Left forelimb (tissue), 1 donor: ENCODE data around the gene KCNT2.
"Not testable (repeated sequence)": the region's sequence is repeated elsewhere in the genome, so short reads cannot be mapped to it uniquely, and the experiment has no call there.

Source experiments
- DNase-seq: peaks from one replicate; pipeline ENCODE4 v3.0.0-alpha.2; 2018; ENCODE audit warnings: low spot score

Gene KCNT2

DNA sequence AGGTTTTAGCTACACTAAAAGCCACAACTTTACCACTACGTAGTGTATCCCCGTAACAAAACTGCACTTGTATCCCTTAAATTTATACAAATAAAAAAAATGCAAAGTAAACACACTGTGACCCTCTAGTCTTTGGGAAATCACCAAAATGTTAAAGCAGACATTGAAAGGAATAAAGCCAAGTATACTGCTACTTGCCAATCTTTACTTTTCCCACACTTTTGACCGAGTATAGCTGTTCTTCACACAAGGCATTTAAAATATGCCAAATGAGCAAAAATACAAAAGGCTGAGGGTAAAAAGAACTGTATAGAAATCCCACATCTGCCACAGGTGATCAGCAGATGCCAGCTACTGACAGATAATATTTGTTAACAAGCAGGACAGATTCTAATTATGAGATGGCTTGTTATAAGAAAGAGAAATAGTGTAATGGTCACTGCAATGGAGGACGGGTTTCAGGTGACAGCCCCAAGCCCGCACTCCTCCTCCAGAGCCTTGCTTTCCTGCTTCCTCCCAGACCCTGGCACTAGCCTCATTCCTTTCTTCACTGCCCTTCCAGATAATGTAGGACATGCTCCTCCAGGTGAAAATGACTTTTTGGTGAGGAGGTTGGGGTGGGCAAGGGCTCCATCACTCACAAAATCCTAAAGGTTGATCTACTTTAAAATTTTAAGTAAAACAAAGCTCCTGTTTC, 18.1 kb downstream of the KCNT2 start:
- DNase-seq: no peak

DNA sequence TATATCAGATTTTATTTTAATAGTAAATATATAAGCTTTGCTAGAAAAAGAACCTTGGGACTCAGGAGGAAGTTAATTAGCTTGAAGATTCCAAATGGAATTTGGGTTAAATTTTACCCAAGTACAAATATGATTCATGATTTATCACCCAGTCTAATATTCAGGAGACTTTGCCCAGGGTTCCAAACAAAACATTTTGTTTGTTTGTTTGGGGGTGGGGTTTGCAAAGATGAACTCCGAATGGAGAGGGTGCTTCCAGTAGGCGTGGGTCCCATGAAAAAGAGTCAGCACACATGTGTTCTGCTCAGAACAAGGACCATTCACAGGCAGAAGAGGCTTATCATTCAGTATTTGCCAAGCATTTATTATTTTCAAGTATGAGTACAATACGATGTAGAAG, 23.5 kb downstream of the KCNT2 start:
- DNase-seq: no peak

DNA sequence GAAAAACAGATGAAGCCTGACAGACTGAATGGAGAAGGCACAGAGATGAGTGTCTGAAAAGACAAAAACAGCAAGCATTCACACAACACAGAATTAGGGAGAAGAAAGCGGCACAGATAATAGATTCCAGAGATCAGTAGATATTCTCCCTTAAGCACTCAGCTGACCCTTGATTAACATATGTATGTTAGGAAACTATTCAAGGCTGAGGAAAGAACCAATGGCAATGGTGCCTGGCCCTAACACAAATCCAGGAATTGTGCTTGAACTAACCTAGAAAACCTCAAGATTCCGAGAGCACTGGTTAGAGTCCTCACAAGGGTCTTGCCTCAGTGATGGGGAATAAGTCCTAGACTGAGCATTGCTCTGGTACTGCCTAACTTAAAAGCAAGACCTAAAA, 30.9 kb downstream of the KCNT2 start:
- no peak for DNase-seq

DNA sequence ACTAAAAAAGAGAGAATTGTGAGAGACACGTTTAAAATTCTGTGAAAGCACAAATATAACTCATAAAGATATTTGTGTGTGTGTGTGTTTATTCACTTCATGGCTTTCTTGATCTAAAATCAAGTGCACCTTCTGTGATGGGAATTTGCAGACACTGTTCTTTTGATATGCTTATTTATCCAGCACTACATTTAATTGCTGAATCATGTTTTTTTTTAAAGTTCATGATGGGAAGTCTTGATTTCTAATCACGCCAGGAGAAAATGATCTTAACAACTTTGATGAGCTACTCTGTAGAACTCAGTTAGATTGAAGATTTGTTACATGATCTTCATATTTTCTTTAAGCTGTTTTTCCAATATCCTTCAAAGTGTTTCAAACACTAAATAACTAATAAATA, 35.0 kb downstream of the KCNT2 start:
- DNase-seq: no peak

DNA sequence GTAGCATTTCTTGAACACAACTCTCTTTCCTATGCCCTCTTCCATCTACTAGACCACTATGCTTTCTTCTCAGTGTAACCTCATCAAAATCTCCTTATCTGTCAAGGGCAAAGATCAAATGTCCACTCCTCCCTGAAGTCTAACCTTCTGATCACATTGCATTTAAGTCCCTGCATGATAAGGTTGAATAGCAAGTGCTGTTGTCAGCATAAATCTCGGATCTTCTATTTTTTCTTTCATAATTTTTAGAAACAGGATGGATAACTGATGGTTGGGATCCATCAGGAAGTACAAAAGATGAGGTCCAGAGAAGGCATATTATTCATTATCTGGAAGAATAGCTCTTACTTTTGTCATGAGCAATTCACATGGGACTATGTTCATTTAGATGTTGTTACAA, 41.0 kb downstream of the KCNT2 start:
- DNase-seq: no peak

DNA sequence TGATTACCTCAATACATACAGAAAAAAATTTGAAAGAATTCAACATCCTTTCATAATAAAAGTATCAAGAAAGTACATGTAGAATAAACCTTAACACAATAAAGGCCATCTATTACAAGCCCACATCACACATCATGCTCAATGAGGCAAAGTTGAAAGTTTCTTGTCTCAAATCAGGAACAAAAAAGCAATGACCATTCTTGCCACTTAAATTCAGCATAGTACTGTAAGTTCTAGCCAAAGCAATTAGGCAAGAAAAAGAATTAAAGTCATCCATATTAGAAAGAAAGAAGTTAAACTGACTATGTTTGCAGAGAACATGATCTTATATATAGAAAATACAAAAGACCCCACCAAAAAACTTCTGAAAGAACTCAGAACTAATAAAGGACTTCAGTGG, 44.5 kb downstream of the KCNT2 start:
- DNase-seq: no peak

DNA sequence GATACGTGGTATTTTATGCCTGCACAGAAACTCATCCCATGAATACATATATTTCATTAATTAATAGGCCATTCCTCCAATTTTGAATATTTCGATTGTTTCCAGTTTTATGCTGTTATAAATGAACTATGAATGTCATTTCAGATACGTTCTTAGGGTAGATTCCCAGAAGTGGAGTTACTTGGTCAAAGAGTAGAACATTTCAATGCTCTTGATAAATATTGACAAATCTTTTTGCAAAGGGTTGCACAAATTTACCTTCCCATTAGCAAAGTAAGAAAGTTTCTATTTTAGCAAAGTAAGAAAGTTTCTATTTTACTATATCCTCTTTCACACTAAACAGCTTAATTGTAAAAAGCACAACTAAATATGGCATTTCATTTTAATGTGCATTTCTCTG, 48.9 kb downstream of the KCNT2 start:
- no peak for DNase-seq

DNA sequence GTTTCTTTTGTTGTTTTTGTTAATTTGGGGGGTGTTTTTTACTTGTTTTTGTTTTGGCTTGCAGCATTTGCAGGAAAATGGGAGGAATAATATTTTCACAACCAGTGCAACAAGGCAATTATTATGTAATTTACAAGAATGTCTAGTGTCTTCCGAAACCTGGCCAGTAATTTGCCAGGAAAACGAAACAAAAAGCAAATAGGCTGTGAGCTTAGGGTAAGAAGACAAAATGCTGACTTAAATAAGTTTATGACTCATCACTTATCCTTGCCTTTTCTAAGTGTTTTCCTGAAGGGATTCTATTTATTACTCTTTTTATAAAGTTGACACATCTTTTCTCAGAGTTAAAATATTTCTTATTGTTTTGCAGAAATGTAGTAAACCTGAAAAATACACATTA, 49.8 kb downstream of the KCNT2 start:
- DNase-seq: no peak

DNA sequence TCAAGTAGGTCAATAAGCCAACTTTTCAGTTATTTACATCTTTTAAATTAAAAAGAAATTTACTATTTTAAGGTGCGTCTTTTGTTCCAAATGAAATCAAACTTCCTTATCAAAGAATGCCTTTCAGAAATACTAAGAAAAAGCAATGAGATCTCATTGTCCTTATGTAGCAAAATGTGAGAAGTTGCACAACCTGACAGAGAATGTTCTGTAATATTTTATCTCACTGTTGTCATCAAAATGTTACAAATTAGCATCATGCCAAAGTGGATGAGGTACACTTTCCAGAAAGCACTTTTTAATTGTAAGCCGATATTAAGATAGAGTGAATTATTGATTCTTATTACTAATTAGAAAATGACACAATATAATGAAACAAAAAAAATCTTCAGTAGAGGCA, 50.4 kb downstream of the KCNT2 start:
- no peak for DNase-seq

DNA sequence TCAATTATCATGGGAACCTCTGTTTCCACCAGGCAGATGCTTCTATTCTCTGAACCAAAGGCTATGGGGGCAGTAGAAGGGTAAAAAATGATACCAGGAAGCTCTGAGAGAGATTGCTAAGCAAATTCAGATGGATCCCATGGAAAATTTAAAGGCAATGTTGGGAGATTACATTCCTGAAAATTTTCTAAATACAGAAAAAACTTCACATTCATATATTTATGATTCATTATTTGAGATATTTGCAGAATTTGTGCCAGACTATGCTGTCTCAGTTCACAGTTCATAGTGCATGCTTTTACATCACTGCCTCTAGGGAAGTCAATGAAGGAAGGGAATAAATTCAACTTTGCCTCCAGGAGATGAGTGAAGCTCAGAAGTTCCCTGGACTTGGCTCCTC, 57.5 kb downstream of the KCNT2 start:
- no peak for DNase-seq

DNA sequence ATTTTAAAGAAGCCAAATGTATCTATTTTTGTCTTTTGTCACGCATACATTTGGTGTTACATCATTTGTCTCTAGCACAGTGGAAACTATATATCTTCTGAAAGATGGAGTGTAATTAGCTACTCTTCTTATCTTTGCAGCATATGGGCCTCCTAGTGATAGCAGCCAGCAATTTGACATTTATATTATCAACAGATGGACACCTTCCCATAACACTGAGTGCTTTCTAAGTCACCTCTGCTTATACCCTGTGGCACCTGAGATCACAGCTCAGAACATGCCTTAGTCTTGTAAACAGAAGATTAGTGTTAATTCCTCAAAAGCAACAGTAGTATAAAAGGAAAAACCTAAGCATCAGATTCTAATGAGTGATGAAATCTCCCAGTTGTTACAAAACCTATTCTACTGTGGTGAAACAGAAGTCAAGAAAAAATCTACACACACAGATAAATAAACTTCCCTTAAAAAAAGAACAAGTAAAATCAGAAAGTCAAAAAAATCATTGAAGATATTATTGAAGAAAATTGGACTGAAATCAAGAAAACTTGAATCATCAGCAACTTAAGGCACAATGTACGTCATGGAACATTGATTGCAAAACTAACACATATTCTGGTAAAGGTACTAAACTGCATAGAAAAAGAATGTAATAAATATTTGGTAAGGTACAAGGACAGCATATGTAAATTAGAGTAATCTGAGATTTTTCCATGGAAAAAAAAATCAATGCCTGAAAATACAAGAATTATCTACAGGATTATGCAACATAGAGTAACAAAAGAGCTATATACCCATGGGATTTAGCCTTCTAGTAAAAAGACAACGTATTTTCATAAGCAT, 61.7 kb downstream of the KCNT2 start:
- DNase-seq: no peak

DNA sequence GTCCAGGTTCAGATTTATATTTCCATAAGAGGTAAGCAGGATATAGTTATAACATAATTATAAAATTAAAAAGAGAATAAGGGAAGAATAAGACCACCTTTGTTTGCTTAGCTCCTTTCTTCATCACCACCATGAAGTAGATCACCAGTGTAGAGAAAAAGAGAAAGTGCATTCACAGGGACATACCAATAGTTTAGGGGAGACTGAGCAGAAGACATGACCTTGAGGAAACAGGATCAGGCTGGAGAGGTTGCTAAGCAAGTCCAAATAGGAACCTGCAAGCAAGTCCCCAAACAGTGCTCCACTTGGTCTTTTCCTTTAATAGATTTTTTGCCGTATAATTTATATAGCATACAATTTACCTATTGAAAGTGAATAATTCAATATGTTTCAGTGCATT, 63.0 kb downstream of the KCNT2 start:
- no peak for DNase-seq

DNA sequence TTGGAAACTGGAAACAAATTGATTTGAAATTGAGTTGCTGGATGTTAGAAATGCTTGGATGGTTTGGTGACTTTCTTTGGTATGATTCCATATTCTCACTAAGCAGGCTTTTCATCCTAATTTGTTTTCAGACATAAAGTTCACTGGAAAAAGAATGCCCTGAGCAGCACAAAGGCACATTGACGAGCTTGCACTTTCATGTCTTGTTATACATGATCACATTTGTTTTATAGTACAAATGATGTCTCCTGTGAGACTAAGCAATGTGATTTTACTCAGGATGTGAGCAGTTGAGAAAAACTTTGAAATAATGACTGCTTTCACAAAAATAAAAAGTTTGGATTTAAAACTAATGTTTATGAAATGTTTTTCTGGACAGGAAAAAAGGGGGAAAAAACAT, 63.6 kb downstream of the KCNT2 start:
- DNase-seq: no peak

DNA sequence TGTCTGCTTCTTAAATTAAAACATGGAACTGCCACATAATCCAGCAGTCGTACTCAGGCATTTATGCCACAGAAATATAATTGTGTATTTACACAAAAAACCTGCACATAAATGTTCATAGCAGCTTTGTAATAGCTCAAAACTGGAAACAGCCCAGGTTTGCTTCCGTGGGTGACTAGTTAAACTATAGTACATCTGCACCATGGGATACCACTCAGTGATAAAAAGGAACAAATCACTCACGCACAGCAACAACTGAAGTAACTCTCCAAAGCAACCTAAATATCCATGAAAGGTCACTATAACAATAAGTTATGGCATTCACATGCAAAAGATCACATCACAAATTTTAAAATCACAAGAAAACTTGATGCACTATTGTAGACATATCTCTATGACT, 64.4 kb downstream of the KCNT2 start:
- no peak for DNase-seq

DNA sequence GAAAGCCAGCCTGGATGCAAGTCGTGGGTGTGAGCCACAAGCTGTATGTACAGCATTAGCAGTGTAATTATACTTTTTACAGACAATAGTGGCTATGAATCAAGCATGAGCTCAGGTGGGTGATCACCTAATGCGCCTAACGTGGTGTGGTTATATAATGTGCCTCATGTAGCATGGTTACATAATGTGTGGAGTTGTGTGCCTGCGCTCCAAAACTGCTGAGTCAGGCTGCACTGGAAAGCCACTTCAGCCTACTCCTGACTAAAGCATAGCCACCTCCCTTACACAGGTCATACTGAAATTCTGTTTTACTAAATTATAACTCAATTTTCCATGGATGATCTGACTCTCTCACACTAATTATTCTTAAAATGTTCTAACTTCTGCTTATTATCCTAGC, 69.8 kb downstream of the KCNT2 start:
- no peak for DNase-seq

DNA sequence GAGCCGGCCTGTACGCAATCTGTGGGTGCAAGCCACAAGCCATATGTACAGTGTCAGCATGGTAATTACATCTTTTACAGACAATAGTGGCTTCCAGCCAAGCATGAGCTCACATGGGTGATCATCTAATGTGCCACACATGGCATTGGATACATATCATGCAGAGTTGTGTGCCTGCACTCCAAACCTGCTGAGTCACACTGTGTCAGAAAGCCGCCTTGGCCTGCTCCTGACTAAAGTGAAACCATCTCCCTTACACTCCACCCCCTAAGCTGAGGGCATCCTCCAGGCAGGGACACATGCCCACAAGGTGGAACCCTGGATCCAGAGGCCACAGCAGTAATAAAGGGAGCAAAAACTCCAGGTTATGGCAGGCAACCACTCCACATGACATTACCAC, 72.5 kb downstream of the KCNT2 start:
- no peak for DNase-seq

DNA sequence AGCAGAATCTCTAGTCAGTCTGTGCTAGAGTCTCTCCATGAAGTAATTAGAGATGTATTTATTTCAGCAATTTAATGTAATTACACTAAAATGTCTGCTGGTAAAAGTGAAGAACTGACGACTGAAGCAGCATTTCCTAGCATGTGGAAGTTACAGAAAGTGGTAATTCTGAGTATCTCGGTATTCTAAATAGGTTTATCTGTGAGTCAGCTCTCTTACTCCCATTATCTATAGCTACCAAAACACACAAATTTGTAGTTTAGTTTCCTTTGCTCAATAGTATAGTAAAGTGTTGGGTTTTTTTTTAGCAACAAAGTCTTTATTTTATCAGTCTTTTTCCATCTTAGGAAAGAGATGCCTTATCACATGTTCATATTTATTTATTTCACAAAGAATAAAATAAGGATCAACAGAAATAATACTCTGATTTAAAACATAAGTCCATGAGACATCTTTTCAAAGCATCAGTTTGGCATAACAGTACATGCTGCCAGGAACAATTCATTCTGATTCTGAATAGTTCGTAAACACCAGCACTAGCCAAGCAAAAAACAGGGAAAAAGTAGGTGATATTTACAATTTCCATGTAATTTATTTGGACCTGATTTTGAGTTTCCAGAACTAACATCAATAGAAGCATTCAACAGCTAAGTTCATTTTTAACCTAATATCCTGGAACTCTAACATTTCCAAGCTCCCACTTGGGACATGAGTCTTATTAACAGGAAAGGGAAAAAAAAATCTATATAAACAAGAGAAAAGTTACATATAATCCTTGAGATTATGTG, 76.3 kb downstream of the KCNT2 start:
- no peak for DNase-seq

DNA sequence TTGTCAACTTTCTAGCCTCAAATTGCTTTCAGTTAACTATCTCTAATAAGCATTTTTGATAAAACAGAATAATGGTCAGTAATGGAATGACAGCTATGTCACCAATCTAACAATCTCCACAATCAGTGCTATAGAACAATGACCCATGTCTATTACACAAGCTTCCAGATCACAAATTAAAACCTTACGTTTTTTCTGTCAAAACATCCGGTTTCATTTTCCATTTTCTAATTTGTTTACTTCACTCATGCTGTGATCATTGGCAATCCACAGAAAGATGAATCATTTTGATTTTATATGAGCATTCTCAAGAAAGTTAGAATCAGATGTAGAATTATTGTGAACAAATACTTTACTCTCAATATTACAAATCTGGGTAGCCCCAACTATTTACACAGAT, 80.3 kb downstream of the KCNT2 start:
- no peak for DNase-seq

DNA sequence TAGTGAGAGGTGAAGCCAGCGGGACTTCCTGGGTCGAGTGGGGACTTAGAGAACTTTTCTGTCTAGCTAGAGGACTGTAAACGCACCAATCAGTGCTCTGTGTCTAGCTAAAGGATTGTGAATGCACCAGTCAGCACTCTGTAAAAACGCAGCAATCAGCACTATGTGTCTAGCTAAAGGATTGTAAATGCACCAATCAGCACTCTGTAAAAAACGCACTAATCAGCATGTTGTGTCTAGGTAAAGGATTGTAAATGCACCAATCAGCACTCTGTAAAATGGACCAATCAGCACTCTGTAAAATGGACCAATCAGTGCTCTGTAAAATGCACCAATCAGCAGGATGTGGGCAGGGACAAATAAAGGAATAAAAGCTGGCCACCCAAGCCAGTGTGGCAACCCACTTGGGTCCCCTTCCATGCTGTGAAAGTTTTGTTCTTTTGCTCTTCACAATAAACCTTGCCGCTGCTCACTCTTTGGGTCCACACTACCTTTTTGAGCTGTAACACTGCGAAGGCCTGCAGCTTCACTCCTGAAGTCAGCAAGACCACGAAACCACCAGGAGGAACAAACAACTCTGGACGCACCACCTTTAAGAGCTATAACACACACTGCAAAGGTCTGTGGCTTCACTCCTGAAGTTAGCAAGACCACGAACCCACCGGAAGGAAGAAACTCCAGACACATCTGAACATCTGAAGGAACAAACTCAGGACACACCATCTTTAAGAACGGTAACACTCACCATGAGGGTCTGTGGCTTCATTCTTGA, 85.5 kb downstream of the KCNT2 start:
- not testable (repeated sequence) for DNase-seq

DNA sequence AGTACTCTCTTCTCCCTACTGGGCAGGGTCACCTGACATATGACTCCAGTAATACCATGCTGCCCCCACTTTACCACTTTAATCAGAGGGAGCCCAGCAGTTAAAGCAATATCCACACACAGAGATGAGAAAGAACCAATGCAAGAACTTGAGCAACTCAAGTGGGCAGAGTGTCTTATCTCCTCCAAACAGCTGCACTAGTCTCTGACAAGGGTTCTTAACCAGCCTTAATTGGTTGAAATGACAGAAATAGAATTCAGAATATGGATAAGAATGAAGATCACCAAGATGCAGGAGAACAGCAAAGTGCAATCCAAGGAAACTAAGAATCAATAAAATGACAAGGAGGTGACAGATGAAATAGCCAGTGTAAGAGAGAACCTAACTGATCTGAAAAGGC, 91.0 kb downstream of the KCNT2 start:
- no peak for DNase-seq

DNA sequence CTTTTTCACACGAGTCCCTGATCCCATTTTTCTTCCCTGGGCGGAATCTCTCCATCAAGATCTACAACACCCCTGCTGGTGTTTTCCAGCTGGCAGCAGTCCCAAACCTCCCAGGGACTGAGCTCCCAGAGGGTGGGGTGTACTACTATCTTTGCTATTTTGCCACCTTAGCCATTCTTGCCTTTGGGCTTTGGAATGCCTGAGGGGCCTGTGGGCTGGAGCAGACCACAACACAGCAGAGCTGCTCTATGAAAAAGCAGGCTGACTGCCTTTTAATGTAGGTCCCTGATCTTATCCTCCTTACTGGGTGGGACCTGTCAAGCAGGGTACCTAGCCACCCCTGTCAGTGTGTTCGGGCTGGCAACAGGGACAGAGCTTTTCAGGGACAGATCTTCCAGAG, 91.9 kb downstream of the KCNT2 start:
- no peak for DNase-seq

DNA sequence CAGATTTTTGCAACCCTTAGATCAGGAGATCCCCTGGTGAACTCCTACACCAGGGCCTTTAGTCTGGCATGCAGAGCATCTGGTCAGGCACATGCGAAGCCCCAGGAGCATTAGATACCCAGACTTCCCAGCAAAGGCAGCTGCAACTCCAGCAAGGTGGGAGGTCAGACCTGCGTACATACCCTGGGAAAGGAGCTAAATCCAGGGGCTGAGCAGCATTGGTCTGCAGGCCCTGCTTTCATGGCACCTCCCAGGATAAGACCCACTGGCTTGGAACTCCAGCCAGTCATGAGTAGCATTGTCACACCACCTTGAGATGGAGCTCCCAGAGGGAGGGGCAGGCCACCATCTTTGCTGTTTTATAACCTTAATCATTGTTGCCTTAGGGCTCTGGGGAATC, 92.3 kb downstream of the KCNT2 start:
- DNase-seq: no peak
